AG08395 (cell line): ENCODE results near the gene FAM20C.
"Not testable (repeated sequence)": the region's sequence is repeated elsewhere in the genome, so short reads cannot be mapped to it uniquely, and the experiment has no call there.

Source experiments
- DNase-seq: peaks from one replicate; pipeline ENCODE4 v3.0.0; 2012; ENCODE audit warnings: mixed read lengths, low spot score

Gene FAM20C

DNA sequence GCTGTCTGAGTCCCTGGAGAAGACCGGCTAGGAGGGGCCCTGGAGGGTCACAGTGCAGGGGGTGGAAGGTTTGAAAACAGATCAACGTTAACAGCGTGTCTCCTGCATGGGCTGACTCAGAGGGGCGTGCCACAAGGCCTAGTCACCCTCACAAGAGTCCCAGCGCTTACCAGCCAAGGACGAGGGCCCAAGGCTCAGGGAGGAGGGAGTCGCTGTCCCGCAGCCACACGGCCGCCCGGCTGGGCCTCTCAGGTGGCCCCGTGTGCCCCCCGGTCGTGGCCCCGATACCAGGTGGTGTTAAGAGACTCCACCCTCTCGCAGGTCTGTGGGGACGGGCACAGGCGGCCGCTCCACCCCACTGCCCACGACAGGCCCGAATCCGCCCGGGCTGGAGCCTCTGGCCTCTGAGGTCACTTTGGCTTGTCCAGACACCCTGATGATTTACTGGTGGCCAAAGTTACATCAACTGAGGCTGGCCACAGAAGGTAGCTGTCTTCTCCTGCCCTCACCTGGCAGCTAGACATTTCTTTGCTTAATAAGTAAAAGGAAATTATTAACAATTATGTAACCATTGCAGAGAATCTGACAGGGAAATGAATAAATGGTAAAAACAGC is 34.0 kb downstream of the FAM20C start:
- DNase-seq, result peak; percentile 47

DNA sequence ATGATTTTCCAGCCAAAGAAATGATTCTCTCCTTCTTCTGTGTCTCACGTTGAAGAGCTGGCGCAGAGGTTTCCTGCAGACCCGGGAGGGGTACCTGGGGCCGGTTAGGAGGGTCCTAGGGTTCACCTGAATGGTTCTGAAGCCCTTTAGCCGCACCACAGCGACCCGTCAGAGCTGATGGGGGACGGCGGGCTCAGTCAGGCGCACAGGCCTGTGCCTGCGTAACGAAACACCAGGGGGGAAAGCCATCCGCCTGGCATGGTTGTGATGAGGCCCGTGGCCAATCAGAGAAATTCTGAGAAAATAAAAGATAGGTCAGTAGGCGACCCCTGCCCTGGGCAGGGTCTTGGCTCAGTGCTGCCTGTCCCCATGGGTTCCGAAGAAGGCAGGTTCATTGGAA is 35.6 kb downstream of the FAM20C start:
- no peak for DNase-seq

DNA sequence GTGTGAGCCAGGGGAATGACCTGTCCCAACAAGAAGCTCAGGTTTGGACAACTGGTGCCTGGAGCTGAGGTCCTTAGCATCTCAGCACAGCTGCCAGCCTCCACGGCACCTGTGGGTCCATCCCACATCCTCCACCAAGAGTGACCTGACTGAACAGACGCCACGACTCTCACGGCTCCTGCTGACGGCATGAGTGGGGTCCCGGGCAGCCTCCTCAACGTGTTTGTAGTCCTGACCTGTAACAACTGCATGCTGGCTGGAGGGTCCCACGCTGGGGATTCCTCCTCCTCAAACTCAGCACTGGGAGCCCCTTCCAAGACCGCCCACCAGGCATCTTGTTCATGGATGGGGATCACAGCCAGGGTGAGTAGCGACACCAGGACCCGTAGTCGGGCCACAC is 36.2 kb downstream of the FAM20C start:
- DNase-seq, result no peak

DNA sequence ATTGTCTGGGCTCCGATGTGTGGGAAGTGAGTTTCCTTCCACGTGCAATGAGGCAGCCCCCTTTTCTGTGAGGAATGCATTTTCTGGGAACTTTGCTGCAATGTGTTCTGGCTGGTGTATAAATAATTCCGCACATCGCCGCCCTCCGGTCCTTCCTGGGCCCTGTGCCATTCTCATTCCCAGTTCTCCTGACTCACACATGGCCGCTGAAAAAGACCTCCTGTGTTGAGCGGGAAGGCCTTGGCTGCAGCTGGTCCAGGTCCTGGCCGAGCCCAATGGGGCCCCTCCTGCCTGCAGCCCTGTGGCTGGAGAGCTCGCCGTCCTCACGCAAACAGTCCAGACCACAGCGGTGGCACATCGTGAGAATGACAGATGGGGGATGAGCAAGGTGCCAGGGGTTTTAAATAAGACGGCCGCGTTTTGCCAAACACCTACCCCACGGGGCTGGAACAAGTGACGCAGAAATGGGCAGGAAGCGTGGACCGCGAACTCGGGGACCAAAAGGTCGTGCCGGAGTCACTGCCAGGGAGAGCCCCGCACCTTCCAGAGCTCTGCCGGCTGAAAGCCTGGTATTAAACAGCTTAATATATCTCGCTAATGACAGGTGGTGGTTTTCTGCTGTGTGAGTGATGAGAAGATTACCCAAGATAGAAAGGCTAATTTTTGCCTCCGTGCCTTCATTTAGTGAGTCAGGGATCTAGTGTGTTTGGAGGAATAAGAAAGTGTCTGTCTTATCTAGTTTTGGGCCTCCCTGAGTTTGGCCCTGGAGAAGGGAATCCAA is 37.0 kb downstream of the FAM20C start:
- DNase-seq, result peak; percentile 90

DNA sequence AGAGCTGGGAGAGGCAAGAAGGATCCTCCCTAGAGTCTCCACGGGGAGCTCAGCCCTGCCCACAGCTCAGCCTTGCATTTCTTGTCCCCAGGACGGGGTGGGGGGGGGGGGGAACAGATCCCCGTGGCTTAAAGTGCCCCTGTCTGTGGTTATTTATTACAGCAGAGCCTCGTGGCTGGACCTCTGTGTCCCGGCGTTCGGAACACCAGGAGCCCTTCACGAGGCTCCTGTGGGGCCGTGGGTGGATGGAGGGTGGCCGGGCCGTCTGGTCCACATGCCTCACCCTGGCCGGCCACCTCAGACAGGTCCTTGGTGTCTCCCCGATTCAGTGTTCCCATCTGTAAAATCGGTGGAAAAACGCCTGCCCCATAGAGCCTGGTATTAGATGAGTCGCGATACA is 37.9 kb downstream of the FAM20C start:
- no peak for DNase-seq

DNA sequence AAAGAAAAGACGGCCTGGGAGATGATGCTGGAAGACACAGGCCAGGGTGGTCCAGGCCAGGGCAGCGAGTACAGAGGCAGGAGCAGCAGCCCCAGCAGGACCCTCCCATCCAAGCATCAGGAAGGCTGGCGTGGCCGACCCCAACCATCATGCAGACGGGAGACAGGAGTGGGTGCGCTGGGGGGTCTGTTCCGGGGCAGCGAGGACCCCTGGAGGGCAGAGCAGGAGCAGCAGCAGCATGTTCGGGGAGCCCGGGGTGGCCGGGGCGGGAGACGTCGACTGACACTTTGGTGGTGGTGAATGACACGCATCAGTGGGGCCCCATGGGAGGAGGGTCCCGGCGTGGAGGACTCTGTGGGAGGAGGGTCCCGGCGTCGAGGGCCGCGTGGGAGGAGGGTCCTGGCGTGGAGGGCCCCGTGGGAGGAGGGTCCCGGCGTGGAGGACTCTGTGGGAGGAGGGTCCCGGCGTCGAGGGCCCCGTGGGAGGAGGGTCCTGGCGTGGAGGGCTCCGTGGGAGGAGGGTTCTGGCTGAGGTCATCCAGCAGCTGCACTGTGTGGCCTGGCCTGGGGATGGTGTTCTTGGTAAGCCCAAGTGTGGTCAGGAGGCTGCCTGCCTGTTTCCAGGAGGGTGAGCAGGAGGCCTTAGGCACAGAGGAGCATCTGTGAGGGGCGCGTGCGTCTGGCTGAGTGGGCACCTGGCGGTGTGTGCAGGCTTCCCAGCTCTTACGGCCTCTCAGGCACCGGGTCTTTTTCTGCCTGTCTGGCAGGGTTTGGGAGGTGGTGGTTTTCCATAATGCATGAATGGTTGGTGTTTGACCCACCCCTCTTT is 38.9 kb downstream of the FAM20C start:
- DNase-seq, result no peak

DNA sequence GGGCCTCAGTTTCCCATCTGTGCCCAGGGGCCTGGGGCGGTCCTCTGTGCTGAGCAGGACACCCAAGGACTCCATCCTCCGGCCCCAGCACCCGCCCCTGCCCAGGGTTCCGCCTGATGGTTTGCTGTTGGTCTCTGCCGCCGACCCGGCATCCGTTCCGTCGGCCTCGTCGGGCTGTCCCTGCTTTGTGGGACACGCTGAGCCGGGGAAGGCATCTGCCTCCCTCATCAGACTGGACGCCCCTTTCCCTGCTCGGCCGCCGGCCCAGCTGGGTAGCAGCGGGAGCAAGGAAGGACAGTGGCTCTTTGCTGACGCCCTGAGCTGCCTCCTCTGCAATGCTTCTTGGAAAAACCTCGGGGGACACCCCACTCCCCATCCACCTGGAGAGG is 39.5 kb downstream of the FAM20C start:
- no peak for DNase-seq

DNA sequence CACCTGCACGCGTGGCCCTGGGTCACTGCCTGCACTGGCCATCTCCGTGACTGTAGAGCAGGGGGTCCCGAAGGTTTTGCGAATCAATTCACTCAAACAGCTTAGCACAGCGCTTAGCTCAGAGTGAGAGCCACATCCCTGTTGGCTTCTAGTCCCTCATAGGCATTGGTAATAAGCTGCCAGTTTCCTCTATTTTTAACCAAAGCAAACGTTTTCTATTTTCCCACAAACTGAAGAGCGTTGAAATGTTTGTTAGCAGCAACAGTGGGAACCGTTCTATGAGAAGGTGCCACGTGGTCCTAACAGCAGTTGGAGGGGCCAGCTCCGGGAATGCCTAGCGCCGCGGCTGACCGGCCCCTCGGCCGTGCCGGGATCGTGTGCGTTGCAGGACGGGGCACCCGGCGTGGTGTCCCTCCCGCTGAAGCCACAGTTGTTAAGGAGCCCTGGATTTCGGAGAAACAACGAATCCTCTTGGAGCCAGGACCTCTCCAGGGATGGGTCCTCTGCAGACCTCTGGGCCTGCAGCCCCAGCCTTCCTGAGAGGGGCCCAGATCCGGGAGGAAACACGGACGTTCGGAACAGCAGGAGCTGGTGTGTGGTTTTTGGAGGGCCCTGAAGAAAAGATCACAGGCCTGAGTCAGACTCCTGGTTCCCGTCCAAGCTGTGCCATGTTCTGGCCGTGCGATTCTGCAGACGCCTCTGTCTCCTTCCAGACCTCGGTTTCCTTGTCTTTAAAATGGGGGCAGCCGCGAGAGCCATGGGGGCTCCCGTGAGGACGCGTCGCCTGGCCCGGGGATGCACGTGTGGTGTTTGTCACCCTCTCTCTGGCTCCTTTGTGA is 40.3 kb downstream of the FAM20C start:
- peak; percentile 81 for DNase-seq

DNA sequence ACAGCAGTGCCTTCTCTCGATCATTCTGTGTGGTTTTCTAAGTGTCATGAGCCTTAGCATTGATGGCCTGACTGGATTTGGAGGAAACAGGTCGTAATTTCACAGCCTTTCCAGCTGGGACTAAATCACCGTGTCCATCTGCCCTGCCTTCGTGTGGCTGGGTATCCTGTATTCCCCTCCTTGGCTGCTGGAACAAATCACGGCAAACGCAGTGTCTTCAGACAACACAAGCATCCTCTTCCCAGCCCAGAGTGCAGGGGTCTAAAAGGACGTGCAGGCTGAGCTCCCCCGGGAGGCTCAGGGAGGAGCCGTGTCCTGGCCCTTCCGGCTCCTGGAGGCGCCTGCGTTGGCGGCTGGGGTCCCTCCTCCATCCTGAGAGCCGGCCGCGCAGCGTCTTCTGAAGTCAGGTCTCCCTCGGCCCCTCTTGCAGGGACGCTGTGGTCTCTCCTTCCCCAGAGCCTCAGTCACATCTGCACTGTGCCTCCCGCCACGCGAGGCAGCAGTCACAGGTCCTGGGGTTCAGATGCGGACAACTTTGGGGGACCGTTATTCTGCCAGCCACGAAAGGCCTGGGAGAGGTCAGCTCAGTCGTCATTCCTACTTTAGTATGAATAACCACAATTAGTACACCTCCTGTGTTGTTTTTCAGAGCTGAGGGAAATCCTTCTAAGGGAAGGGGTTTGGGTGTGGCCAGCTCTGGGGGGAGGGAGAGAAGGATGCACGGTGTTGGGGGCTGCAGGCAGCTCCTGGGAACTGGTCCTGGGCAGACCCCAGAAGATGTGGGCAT is 41.1 kb downstream of the FAM20C start:
- DNase-seq, result no peak

DNA sequence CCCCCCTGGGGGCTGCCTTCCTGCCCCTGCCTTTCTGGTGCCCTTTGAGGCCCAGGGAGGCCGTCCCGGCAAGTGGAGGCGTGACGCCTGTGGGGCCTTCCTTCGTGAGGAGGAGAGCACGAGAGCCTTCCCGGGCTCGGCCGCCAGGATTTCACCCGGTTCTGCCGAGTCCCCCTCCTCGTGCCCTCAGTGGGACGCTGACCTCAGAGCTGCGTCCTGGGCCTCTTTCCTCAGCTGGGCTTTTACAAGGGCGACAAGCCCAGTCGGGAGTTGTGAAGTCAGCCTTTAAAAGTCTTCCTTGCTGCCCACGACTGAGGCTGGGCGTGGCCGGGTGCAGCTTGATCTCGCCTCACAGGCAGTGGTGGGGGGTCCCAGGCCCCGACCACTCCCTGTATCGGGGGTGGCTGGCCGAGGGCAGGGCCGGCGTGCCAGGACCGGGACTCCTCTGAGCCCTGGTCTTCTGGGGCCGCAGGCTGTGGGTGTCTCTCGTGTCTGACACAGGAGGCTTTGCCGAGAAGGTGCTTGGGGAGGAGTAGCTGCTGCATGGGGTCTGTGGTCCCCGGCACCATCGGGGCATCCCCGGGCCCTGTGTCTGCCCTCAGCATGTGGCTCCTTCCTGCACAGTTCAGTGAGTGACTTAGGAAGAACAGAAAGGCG is 41.8 kb downstream of the FAM20C start:
- peak; percentile 41 for DNase-seq

DNA sequence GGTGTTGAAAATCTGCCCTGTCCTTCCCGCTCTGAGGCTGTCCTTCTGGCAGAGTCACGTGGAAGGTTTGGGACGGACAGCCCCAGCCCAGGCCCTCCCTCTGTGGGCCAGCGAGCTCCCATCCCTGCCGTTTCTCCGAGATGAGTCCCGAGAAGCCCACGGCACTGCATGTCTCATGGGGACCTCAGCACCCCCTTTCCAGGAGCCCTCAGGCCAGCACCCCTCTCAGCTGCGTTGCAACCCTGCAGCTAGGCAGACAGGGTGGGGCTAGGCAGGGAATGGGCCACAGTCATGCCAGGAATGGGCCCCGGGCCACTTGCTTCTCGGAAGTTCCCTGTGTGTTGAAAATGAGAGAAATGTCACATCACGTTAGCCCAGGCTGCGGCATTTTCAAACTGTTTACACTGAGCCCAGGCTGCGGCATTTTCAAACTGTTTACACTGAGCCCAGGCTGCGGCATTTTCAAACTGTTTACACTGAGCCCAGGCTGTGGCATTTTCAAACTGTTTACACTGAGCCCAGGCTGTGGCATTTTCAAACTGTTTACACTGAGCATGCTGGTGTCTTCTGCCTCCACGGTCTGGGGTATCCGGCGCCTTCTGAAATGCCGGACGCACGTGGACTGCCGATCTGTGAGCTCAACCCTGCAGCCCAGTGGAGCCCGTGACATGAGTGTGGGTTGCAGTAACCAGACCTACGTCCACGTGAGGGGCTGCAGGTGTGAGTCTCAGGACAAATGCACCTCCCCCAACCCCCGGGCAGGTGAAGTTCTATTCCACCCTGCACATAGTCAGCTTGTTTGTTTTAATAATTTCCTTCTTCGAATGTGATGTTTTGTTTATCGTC is 42.6 kb downstream of the FAM20C start:
- peak; percentile 62 for DNase-seq

DNA sequence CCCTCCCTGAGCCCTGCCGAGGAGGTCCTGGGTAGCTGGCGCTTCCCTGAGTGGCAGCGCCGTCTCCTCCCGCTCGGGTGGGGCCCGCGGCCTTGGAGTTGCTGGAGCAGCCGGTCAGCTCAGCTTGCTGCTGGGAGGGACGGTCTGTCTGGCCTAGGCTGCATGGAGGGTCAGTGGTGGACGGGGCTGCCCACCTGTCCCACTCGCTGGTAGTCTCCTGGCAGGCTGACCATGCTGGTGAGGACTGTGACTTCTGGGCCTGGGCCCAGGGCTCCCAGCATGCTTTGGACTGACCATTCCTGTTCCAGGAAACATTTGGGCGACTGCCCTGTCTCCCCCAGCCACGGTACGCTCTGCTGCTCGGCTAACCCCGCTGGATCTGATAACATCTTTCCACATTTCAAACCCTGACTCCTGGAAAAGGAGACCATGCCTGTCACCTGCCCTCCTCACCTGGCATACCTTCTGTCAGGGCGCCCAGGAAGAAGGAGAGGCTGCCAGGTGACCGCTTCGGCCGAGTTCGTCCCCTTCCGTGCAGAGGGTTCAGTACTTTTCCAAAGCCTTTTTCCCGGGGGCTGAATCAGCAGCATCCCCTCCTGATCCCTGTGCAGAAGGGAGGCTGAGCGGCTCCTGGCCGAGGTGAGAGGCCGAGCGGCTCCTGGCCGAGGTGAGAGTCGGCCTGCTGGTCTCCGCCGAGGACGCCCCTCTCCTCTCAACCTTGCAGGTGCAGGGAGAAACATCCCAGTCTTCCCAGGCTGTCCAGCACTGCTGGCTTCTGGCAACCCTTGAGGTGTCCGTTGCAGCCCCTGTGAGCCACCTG is 43.4 kb downstream of the FAM20C start:
- DNase-seq, result no peak

DNA sequence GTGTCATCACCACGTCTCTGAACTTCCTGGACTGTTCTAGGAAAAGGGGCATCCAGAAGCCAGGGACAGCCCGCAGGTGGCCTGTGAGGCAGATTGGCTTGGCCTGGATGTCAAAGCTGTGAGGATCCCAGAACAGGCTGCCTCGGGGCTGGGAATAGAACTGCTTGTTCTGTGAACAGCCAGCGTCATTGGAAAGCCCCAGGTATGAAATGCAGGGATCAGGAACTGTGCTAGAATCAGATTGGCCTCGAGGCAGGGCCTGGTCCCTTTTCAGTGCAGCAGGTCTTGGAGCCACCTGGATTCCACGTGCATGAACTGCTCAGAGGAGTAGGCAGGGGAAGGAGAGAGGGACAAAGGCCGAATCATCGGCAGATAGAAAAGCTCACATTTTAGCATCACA is 44.6 kb downstream of the FAM20C start:
- no peak for DNase-seq

DNA sequence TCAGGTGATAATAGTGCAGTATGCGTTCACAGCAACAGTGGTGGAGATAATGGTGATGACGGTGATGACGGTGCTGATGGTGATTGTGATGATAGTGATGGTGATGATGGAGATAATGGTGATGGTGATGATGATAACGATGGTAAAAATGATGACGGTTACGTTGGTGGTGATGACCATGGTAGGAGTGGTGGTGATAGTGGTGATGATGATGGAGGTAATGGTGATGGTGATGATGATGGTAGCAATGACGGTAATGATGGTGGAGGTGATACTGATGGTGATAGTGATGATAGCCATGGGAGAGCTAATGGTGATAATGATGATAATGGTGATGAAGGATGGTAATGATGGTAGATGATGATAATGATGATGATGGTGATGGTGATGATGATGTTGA is 45.0 kb downstream of the FAM20C start:
- DNase-seq, result no peak

DNA sequence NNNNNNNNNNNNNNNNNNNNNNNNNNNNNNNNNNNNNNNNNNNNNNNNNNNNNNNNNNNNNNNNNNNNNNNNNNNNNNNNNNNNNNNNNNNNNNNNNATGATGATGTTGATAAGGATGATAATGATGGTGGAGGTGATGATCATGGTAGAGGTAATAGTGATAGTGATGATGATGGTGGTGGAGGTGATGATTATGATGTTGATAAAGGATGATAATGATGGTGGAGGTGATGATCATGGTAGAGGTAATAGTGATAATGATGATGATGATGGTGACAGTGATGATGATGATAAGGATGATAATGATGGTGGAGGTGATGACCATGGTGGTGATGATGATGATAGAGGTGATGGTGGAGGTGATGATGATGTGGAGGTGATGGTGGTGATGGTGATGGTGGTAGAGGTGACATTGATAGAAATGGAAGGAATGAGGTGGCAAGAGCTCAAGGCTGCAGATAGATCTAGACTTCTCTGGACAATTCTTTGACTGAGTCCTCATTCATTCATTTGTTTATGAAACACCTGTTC is 47.8 kb downstream of the FAM20C start:
- DNase-seq, result no peak

DNA sequence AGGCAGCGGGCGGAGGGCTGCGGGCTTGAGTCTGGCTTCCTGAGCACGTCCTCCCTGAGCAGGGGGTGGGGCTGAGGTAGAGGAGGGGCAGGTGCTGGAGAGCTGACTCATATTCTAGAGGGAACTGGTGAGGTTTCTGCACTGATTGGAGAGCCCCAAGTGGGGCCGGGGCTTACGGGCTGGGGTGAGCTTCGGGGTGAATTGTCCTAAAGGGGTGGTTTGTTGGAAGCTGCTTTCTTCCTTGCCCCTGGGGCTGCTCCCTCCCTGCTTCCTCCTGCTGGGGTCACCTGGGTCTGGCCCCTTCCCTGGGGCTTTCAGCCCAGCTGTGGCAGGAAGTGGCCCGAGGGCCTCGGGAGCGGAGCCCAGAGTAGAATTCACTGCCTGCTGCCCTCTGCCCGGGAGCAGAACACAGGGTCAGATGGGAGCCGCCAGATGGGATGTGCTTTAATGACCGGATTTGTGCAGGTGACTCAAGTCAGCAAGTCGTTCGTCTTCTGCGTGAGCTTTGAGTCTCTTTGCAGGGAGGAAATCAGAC is 48.6 kb downstream of the FAM20C start:
- no peak for DNase-seq

DNA sequence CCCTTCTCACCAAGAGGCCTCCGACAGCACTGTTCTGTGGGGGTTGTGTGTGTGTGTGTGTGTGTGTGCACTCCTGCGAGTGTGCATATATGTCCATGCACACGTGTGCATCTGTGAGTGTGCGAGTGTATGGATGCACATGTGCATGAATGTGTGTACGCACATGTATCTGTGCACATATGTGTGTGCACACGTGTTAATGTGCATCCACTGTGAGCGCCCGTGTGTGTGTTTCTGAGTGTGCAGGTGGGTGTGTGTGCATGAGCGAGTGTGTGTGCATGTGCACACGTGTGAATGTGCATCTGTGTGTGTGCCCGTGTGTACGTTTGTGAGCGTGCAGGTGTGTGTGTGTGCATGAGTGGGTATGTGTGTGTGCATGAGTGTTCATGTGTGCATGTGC is 49.1 kb downstream of the FAM20C start:
- DNase-seq, result no peak

DNA sequence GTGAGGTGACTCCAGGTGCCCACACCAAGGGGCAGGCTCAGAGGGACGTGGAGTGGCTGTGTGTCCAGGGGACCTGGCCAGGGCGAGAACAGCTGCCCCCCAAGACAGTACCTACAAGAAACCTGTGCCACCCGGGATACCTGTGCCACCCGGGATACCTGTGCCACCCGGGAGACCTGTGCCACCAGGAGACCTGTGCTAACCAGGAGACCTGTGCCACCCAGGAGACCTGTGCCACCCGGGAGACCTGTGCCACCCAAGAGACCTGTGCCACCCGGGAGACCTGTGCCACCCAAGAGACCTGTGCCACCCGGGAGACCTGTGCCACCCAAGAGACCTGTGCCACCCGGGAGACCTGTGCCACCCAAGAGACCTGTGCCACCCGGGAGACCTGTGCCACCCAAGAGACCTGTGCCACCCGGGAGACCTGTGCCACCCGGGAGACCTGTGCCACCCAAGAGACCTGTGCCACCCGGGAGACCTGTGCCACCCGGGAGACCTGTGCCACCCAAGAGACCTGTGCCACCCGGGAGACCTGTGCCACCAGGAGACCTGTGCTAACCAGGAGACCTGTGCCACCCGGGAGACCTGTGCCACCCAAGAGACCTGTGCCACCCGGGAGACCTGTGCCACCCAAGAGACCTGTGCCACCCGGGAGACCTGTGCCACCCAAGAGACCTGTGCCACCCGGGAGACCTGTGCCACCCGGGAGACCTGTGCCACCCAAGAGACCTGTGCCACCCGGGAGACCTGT is 50.6 kb downstream of the FAM20C start:
- not testable (repeated sequence) for DNase-seq
